ENCODE measurements around the gene USP33. TPM values are rescaled to one million over a fixed set of nuclear protein-coding genes. Genes with fewer than 3 reads are reported as not detected.
"Not testable (repeated sequence)": the region's sequence is repeated elsewhere in the genome, so short reads cannot be mapped to it uniquely, and the experiment has no call there.

Gene USP33
- total and polyA plus RNA-seq, 12 donors: 29.6 to 95.7 (median 66.5) TPM

DNA sequence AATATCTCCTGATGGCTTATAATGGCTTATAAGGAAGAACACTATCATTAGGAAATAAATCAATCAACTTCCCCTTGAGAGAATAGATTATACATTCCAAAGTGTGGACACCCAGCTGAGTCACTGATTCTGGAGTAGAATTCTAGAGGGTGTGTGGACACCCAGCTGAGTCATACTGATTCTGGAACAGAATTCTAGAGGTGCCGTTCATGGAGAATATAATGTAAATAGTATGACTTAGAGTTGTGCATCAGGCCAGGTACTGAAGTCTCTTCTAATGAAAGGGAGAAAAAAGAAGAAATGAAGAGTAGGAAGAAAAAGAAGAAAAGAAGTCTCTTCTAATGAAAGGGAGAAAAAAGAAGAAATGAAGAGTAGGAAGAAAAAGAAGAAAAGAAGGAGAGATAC is 2.4 kb upstream of the USP33 start:
- no peak overlapping the region for H3K4me3 ChIP-seq
- H3K27ac ChIP-seq: no peak overlapping the region
- H3K4me1 ChIP-seq (replicated peaks in 1 of 2): peaks cover 7 to 16% of the 10 kb centered on the region in 2 donors
- no peak for TF ChIP-seq CTCF (IDR thresholded peaks at IDR 0.05)
- no peaks in the 10 kb centered on the region for H3K9me3 ChIP-seq (replicated peaks in 1 of 3)
- H3K27me3 ChIP-seq: no peaks in the 10 kb centered on the region
- intact Hi-C loops (cut with DNase I): no loop called here
- no peak for DNase-seq
- WGBS, 4 donors: 31 to 38% (median 36%) methylated on average over 1 of the region's 1 CpG
- no peaks in the 10 kb centered on the region for H3K36me3 ChIP-seq (replicated peaks in 1 of 2)

DNA sequence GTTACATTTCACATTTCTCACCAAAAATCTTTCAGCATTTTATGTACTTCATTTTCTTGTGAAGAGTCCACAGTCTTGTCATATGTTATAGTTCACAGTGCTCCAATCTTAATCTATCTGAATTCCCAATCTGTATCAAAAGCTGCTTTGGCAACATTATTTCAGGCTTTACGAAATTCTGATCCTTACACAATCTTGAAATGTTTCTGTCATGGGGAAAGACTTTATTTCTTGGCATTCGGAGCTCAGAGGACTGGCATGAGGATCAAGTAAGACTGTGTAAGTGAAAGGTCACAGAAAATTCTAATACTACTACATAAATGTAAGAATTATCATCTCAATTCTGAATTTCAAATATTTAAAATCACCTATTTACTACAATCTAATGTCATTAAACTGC is 2.0 kb downstream of the USP33 start:
- peak in 1 of 7 donors; percentile 42 for DNase-seq
- no peaks in the 10 kb centered on the region for H3K27me3 ChIP-seq
- peak overlapping the region in 1 of 4 donors; percentile 91 for H3K4me3 ChIP-seq
- WGBS, 4 donors: 11 to 25% (median 21%) methylated on average over 2 of the region's 2 CpGs
- no peaks in the 10 kb centered on the region for H3K36me3 ChIP-seq (replicated peaks in 1 of 2)
- TF ChIP-seq CTCF (IDR thresholded peaks at IDR 0.05) (no peak), POLR2A (IDR thresholded peaks at IDR 0.05) (peak in 1 of 2 donors; percentile 60)
- peaks cover 22 to 48% of the 10 kb centered on the region in 2 donors for H3K4me1 ChIP-seq (replicated peaks in 1 of 2)
- no peaks in the 10 kb centered on the region for H3K9me3 ChIP-seq (replicated peaks in 1 of 3)
- intact Hi-C loops (cut with DNase I): no loop called here
- H3K27ac ChIP-seq: peak overlapping the region; percentile 77 to 95 (median 94)

DNA sequence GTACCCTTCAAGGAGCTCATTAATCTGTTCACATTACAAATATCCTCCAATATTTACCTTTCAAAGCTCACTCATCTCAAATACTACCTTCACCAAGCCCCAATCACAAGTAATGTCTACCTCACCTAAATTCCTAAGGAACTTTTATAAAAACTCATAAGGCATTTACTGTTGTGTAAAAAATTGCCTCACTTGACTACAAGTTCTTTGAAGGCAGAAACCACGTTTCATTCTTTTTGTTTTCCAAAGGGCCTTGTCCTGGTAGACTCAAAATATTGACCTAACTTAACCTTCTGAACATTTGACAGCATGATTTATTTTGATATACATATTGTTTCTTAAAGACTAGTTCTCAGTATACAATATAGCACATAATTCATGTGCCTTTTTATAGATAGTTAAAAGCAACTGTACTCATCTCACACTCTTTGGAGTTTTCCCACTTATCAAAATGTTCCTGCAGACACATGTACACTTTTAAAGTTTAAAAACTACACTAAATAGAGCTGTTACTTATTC is 2.5 kb downstream of the USP33 start:
- Histone ChIP-seq H3K36me3 (replicated peaks in 1 of 2) (no peaks in the 10 kb centered on the region), H3K9me3 (replicated peaks in 1 of 3) (no peaks in the 10 kb centered on the region), H3K4me3 (peak overlapping the region in 1 of 4 donors; percentile 91), H3K4me1 (replicated peaks in 1 of 2) (peaks cover 22 to 48% of the 10 kb centered on the region in 2 donors), H3K27me3 (no peaks in the 10 kb centered on the region), H3K27ac (peak overlapping the region in 4 of 5 donors; percentile 77 to 95 (median 94))
- no peak for DNase-seq
- intact Hi-C loops (cut with DNase I): no loop called here
- WGBS, 4 donors: 14 to 29% (median 21%) methylated on average over 1 of the region's 1 CpG
- no peak for TF ChIP-seq POLR2A (IDR thresholded peaks at IDR 0.05)
- no peak for TF ChIP-seq CTCF (IDR thresholded peaks at IDR 0.05)

- Histone ChIP-seq H3K27ac (peak overlapping the region in 3 of 5 donors; percentile 4 to 94 (median 77)), H3K9me3 (replicated peaks in 1 of 3) (no peaks in the 10 kb centered on the region), H3K27me3 (no peaks in the 10 kb centered on the region), H3K36me3 (replicated peaks in 1 of 2) (no peaks in the 10 kb centered on the region), H3K4me3 (no peak overlapping the region), H3K4me1 (replicated peaks in 1 of 2) (peaks cover 22 to 48% of the 10 kb centered on the region in 2 donors)
- DNase-seq: no peak
- intact Hi-C loops (cut with DNase I): no loop called here
- 73 to 81% (median 77%) methylated on average over 1 of the region's 1 CpG for WGBS, 4 donors
- no peak for TF ChIP-seq POLR2A (IDR thresholded peaks at IDR 0.05)
- no peak for TF ChIP-seq CTCF (IDR thresholded peaks at IDR 0.05)
Observed at GRCh38 chr1:77756052-77756754, 3.4 kb downstream of the USP33 start.

- H3K27me3 ChIP-seq; DNase-seq; H3K27ac ChIP-seq; H3K36me3 ChIP-seq (replicated peaks in 1 of 2); H3K4me3 ChIP-seq; intact Hi-C loops (cut with DNase I); H3K9me3 ChIP-seq (replicated peaks in 1 of 3): not testable (repeated sequence)
- H3K4me1 ChIP-seq (replicated peaks in 1 of 2): peaks cover 0 to 30% of the 10 kb centered on the region in 2 donors
- 89 to 93% (median 91%) methylated on average over 4 of the region's 4 CpGs for WGBS, 4 donors
Observed at GRCh38 chr1:77749489-77749888, 10.2 kb downstream of the USP33 start.
